A673 (cell line): ENCODE results near the gene SLC9A1. TPM values are rescaled to one million over a fixed set of nuclear protein-coding genes. Genes with fewer than 3 reads are reported as not detected.

Source experiments
- BruUV-seq: library from RNA; stranded (reverse); fragments of 400-500 nt; replicated peaks from 2 replicates; lab custom pipeline; 2021; lab: Mats Ljungman, UMichigan
- CTCF ChIA-PET: fragments of 300-600 bp; sonication (Branson Sonifier 250); formaldehyde crosslinking; loops from one replicate; lab custom pipeline; 2022; ENCODE audit warnings: antibody characterized with exemption; lab: Charles Lee
- POLR2A ChIA-PET: fragments of 300-600 bp; sonication (Branson Sonifier 250); formaldehyde crosslinking; loops from one replicate; lab custom pipeline; 2022; ENCODE audit warnings: antibody characterized with exemption; ENCODE audit not compliant: low non-redundant PET; lab: Charles Lee
- DNase-seq: peaks from one replicate; pipeline ENCODE4 v3.0.0-alpha.2; 2015; ENCODE audit warnings: low spot score
- H3K27ac ChIP-seq: fragments of 200-600 bp; sonication (generic); 2 replicates; pipeline ENCODE4 v1.5.1; 2016; ENCODE audit warnings: mixed run types, low read depth, mild to moderate bottlenecking, mixed read lengths, antibody characterized with exemption, low read length; ENCODE audit not compliant: poor library complexity, severe bottlenecking
- H3K27me3 ChIP-seq: fragments of 200-600 bp; sonication (generic); replicated peaks from 2 replicates; pipeline ENCODE4 v1.6.1; 2017; ENCODE audit warnings: mixed run types, low read depth, mild to moderate bottlenecking, mixed read lengths, antibody characterized with exemption, low read length; ENCODE audit not compliant: insufficient read depth, poor library complexity
- H3K36me3 ChIP-seq: fragments of 200-600 bp; sonication (generic); 2 replicates; pipeline ENCODE4 v1.6.1; 2016; ENCODE audit warnings: mixed run types, mild to moderate bottlenecking, mixed read lengths, antibody characterized with exemption, low read length; ENCODE audit not compliant: insufficient read depth, poor library complexity, severe bottlenecking
- H3K4me1 ChIP-seq: fragments of 200-600 bp; sonication (generic); 2 replicates; pipeline ENCODE4 v1.6.1; 2017; ENCODE audit warnings: mixed run types, mild to moderate bottlenecking, mixed read lengths, antibody characterized with exemption, low read length; ENCODE audit not compliant: insufficient read depth, poor library complexity, severe bottlenecking
- H3K4me3 ChIP-seq: fragments of 200-600 bp; sonication (generic); 2 replicates; pipeline ENCODE4 v1.5.1; 2016; ENCODE audit warnings: low read depth, mixed run types, mild to moderate bottlenecking, mixed read lengths, low read length; ENCODE audit not compliant: poor library complexity, severe bottlenecking
- H3K9me3 ChIP-seq: fragments of 200-600 bp; sonication (generic); 2 replicates; pipeline ENCODE4 v1.6.1; 2016; ENCODE audit warnings: mixed run types, low read depth, mild to moderate bottlenecking, mixed read lengths, antibody characterized with exemption, low read length; ENCODE audit not compliant: poor library complexity, severe bottlenecking
- CTCF ChIP-seq: fragments of 300-800, 200-600 bp; sonication (generic); conservative IDR thresholded peaks from 2 replicates; pipeline ENCODE4 v1.5.1; 2017; ENCODE audit warnings: low read depth, mild to moderate bottlenecking, antibody characterized with exemption, low read length, moderate library complexity, mixed read lengths
- EZH2 ChIP-seq: fragments of 200-600 bp; sonication (generic); IDR thresholded peaks from 2 replicates; pipeline ENCODE4 v1.6.1; 2017; ENCODE audit warnings: borderline replicate concordance, low read depth, mild to moderate bottlenecking, mixed read lengths, antibody characterized with exemption, low read length; ENCODE audit not compliant: poor library complexity, severe bottlenecking
- intact Hi-C: fragments of 100-400 bp; cut with micrococcal nuclease; formaldehyde crosslinking; loops from one replicate; pipeline ENCODE4 v1.10.0; 2022; ENCODE audit not compliant: unreplicated experiment
- total RNA-seq: library from RNA; stranded (reverse); gene quantifications from 2 replicates; pipeline ENCODE4 v1.2.3, GENCODE V29; 2021

The SLC9A1 gene
- total RNA-seq, 1 experiment from 2014 or later, result 30.2 TPM

DNA sequence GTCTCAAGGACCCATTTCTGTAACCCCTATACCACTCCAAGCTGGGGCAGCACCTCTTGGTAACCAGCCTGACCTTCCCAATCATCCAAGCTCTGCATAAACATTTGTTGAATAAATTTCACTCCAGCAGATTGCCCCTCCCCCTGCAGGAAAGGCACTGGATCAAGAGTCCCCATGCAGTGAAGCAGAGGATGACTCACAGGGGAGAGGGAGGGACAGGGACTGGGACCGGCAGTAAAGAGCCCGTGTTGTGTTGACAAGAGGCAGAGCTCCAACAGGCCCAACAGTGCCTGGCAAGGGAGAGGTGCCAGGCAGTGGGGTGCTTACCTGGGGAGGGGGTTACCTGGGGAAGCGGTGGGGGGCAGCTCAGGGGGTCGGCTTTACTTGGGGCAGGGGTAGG lies 32.3 kb downstream of the SLC9A1 start:
- no TSS peak for BruUV-seq
- Histone ChIP-seq H3K36me3 (no peaks in the 10 kb centered on the region), H3K27ac (no peak overlapping the region), H3K27me3 (no peaks in the 10 kb centered on the region), H3K9me3 (no peaks in the 10 kb centered on the region), H3K4me1 (peaks cover 18% of the 10 kb centered on the region), H3K4me3 (no peak overlapping the region)
- intact Hi-C loops, result no loop called here
- peak; percentile 91 for DNase-seq
- TF ChIP-seq EZH2 (no peak), CTCF (no peak)
- CTCF ChIA-PET, result no interaction called here
- POLR2A ChIA-PET, result no interaction called here

DNA sequence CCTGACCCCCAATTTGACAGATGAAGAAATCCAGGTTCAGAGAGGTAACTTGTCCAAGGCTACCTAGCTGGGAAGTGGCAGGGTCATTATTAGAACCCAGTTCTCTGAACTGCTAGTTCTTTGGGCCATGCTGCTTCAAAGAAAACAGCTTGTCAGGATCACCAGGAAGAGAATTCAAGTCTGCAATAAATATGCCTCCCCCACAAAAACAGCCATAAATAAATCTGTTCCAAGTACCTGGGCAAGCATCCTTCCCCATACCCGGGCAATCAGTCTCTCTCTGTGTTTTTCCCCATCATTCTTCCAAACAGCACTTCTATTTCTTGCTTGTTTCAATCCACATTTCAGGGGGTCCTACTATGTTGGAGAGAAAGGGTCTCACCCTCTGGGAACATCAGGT lies 34.1 kb downstream of the SLC9A1 start:
- CTCF ChIA-PET, result no interaction called here
- intact Hi-C loops, result no loop called here
- Histone ChIP-seq H3K27ac (no peak overlapping the region), H3K4me1 (peaks cover 18% of the 10 kb centered on the region), H3K36me3 (no peaks in the 10 kb centered on the region), H3K27me3 (no peaks in the 10 kb centered on the region), H3K9me3 (no peaks in the 10 kb centered on the region), H3K4me3 (no peak overlapping the region)
- POLR2A ChIA-PET, result no interaction called here
- no peak for DNase-seq
- no TSS peak for BruUV-seq
- no peak for TF ChIP-seq CTCF
- TF ChIP-seq EZH2, result no peak

DNA sequence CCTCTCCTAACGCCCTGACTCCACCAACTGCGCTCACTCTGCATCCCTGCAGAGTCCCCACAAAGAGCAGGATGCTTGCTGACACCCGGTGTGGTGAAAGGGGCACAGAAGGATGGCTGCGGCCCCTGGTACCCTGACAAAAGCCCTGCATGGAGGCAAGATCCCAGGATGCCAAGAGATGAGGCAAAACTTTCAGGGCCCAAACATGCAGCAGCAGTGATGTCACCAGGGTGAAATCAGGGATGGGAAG lies 36.6 kb downstream of the SLC9A1 start:
- Histone ChIP-seq H3K27ac (no peak overlapping the region), H3K9me3 (no peaks in the 10 kb centered on the region), H3K36me3 (no peaks in the 10 kb centered on the region), H3K4me1 (peaks cover 27% of the 10 kb centered on the region), H3K27me3 (no peaks in the 10 kb centered on the region), H3K4me3 (no peak overlapping the region)
- POLR2A ChIA-PET, result no interaction called here
- CTCF ChIA-PET, result no interaction called here
- intact Hi-C loops, result no loop called here
- BruUV-seq, result no TSS peak
- DNase-seq, result no peak
- no peak for TF ChIP-seq CTCF
- no peak for TF ChIP-seq EZH2
